HG03378 (cell line): Measurements from ENCODE around the gene ZBTB16.
A peak's percentile ranks its signal among the peaks of the same experiment; 100 is the strongest.

Experiments
- ATAC-seq: cut with Tn5 transposase; IDR thresholded peaks from one replicate; pipeline ENCODE4 v1.9.1; 2021; ENCODE audit warnings: mild to moderate bottlenecking, moderate library complexity; ENCODE audit not compliant: unreplicated experiment

Gene ZBTB16

GRCh38 chr11:114150671-114151070 is 91.2 kb downstream of the ZBTB16 start:
- no peak for ATAC-seq

- ATAC-seq, result no peak
Measured at GRCh38 chr11:114151631-114152030, 92.1 kb downstream of the ZBTB16 start.

- ATAC-seq, result no peak
Measured at GRCh38 chr11:114152162-114152561, 92.7 kb downstream of the ZBTB16 start.

GRCh38 chr11:114152785-114153184 is 93.3 kb downstream of the ZBTB16 start:
- ATAC-seq, result no peak

GRCh38 chr11:114153224-114153623 is 93.7 kb downstream of the ZBTB16 start:
- no peak for ATAC-seq

- no peak for ATAC-seq
Measured at GRCh38 chr11:114154271-114155047, 94.9 kb downstream of the ZBTB16 start.

GRCh38 chr11:114155116-114155515 is 95.6 kb downstream of the ZBTB16 start:
- ATAC-seq, result no peak

GRCh38 chr11:114156131-114156581 is 96.6 kb downstream of the ZBTB16 start:
- no peak for ATAC-seq

GRCh38 chr11:114156782-114157181 is 97.3 kb downstream of the ZBTB16 start:
- no peak for ATAC-seq

- ATAC-seq, result no peak
Measured at GRCh38 chr11:114157476-114158050, 98.1 kb downstream of the ZBTB16 start.

GRCh38 chr11:114158421-114158820 is 98.9 kb downstream of the ZBTB16 start:
- ATAC-seq, result no peak

GRCh38 chr11:114158886-114159285 is 99.4 kb downstream of the ZBTB16 start:
- no peak for ATAC-seq

- ATAC-seq, result no peak
Measured at GRCh38 chr11:114159320-114159719, 99.8 kb downstream of the ZBTB16 start.

GRCh38 chr11:114159802-114160632 is 100.5 kb downstream of the ZBTB16 start:
- ATAC-seq, result peak; percentile 81

GRCh38 chr11:114160894-114161293 is 101.4 kb downstream of the ZBTB16 start:
- ATAC-seq, result no peak

GRCh38 chr11:114161486-114162250 is 102.2 kb downstream of the ZBTB16 start:
- ATAC-seq, result no peak

GRCh38 chr11:114162719-114163123 is 103.2 kb downstream of the ZBTB16 start:
- no peak for ATAC-seq

- no peak for ATAC-seq
Measured at GRCh38 chr11:114163229-114163631, 103.7 kb downstream of the ZBTB16 start.

- ATAC-seq, result no peak
Measured at GRCh38 chr11:114163830-114164401, 104.4 kb downstream of the ZBTB16 start.

GRCh38 chr11:114164546-114164945 is 105.0 kb downstream of the ZBTB16 start:
- ATAC-seq, result no peak
